Measurements from ENCODE around the gene GH2.

Gene GH2

DNA sequence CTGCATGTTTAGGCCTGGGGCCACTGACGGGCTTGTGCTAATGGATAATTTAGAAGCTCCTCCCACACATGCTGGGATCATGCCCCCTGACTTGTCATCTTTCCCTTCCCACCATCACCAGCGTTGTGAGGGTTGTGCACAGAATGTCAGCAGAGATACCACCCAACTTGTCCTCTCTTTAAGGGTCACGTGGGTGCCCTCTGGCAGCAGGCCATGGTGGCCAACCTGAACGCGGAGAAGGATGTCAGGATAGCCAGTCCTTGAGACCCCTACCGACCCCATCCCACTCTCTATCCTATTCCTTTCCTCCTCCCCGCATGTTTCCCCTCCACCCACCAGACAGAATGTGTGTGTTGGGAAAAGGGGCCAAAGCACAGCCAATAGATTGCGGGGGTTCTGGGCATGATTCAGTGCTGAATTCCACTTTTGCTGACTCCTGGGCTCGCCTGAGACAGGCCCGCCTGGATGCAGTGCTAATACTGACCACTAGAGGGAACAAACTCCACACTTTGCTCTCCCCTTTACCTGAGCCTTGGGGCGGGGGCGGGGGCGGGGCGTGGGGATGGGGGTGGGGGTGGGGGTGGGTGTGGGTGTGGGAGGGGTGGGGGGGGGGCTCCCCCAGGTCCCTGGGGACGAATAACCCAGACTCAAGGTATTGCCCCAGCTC lies at the start of gene GH2:
Gene GH2 (minus strand): TSS at position 10 of the 667 bp plus-strand sequence. CDS start 143 bp downstream, outside the sequence.
- no peak for DNase-seq (ENCODE audit: low read depth, low spot score)
- ChIA-PET CTCF (interaction anchor here (0.6 to 4.1 kb wide), 10 partner anchors 10 to 400 kb away, joined by 3 to 22 read pairs (median 8); partner anchors contain the start of gene CSHL1), POLR2A (no interaction called here)
- TF ChIP-seq, protein P1, sequence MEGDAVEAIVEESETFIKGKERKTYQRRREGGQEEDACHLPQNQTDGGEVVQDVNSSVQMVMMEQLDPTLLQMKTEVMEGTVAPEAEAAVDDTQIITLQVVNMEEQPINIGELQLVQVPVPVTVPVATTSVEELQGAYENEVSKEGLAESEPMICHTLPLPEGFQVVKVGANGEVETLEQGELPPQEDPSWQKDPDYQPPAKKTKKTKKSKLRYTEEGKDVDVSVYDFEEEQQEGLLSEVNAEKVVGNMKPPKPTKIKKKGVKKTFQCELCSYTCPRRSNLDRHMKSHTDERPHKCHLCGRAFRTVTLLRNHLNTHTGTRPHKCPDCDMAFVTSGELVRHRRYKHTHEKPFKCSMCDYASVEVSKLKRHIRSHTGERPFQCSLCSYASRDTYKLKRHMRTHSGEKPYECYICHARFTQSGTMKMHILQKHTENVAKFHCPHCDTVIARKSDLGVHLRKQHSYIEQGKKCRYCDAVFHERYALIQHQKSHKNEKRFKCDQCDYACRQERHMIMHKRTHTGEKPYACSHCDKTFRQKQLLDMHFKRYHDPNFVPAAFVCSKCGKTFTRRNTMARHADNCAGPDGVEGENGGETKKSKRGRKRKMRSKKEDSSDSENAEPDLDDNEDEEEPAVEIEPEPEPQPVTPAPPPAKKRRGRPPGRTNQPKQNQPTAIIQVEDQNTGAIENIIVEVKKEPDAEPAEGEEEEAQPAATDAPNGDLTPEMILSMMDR (IDR thresholded peaks at IDR 0.05; ENCODE audit: insufficient read depth, low read length, missing control alignments), result peak; percentile 58
- no peak within 1 kb of the TSS for H3K4me3 ChIP-seq (ENCODE audit: low read depth, low read length)

DNA sequence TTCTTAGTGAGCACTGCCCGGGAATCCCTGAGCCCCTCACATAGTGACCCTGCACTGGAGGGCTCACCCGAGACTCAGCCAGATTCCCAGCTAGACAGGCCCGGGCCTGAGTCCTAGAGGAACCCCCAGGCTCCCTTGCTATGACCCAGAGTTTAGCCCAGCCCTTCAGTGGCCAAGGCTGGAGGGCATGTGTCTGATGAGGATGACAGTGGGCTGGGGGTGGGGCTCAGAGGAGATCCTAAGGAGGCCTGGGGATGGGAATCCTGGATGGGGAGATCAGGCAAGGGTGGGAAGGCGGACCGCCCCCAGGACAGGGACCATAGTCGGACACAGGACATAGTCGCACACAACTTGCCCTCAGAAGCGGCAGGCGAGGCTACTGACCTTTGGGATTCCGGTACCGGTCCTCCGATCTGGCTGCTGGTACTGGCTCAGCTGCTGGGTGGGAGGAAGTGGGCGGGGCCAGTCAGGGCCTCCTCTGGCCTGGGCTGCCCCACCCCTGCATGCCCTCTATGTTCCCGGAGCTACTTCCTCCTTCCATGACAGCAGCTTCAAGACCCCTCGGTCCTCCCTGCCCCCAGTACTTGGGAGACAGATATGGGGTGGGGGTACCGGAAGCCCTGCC lies 49.3 kb upstream of the GH2 start:
- DNase-seq (ENCODE audit: low read depth, low spot score), result no peak
- TF ChIP-seq, protein P1 (IDR thresholded peaks at IDR 0.05; ENCODE audit: insufficient read depth, low read length, missing control alignments), result no peak
- ChIA-PET CTCF (interaction anchor here (1.4 to 14.2 kb wide), 5 partner anchors 12 to 97 kb away, joined by 4 to 246 read pairs (median 14); partner anchors contain the start of genes CSHL1 and GH1), POLR2A (no interaction called here)
- H3K4me3 ChIP-seq (ENCODE audit: low read depth, low read length), result no peak overlapping the region

DNA sequence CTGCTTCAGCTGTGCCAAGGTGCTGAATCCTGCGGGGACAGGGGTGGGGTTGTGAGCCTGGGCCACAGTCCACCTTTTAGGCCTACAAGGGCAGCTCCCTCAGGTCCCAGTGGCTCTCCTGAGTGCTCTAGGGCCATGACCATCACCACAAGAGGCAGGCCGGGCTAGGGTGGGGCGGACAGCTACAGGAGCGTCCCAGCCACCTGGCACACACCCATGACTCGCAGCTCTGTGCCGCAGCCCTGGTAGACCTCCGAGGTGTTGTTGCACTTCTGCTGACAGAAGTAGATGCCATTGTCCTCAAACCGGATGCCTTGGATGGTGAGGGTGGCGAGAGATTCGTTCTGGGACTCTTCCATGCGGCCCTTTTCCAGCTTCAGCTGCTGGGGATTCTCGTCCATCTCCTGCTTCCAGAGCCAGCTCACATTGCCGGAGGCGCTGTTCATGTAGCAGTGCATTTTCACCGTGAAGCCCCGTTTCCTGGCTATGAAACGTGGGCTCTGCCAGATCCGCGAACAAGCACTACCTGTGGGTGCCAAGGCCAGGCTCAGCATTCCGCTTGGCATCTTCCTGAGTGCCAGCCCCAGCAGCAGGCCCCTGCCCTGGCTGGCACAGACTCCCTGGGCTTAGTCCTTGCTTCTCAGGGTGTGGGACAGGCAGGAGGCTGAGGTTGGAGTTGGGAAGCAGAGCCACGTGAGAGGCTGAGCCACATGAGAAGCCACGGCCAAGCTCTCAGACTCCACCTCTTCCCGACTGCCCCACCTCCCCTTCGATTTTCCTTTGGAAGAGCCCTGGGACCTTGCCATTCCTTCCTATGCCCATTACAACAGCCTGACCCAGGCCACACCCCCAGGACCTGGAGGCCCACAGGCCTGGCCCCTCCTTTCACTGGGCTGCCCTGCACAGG lies 48.4 kb upstream of the GH2 start:
- POLR2A ChIA-PET, result no interaction called here
- DNase-seq (ENCODE audit: low read depth, low spot score), result no peak
- CTCF ChIA-PET, result interaction anchor here (1.0 to 14.2 kb wide), 7 partner anchors 11 to 203 kb away, joined by 3 to 246 read pairs (median 9); partner anchors contain the start of genes CSHL1 and GH1
- TF ChIP-seq, protein P1 (IDR thresholded peaks at IDR 0.05; ENCODE audit: insufficient read depth, low read length, missing control alignments), result no peak
- H3K4me3 ChIP-seq (ENCODE audit: low read depth, low read length), result no peak overlapping the region

DNA sequence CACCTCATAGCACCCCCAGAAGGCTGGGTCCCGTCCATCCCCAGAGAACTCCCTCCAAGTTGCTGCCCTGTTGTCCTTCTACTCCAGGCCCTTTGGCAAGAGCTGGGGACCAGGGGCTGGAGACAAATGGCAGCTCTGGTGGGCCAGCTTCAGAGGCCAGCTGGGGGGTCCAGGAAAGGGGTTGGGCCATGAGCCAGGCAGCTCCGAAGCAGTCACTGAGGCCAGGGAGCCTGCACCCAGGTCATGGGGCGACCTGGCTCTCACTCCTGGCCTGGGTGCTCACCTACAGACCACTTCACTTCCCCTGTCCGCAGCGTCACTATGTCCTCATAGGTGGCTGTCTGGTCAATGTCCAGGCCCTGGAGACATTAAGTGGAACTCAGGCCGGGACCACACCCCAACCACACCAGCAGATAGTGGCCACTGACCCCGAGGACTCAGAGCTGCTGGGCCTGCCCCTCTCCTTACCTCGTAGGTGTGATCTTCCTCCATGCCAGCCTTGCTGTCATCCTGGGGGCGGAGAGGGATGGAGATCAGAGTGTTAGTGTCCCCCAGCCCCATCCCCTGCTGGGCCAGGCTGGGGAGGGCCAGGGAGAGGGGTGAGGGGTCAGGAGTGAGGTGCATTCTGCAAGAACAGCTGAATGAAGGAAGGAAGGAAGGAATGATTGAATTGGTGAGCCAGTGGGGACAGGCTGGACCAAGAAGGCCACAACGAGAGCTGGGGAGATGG lies 47.4 kb upstream of the GH2 start:
- no peak for DNase-seq (ENCODE audit: low read depth, low spot score)
- H3K4me3 ChIP-seq (ENCODE audit: low read depth, low read length), result no peak overlapping the region
- ChIA-PET POLR2A (no interaction called here), CTCF (interaction anchor here (1.0 to 14.2 kb wide), 8 partner anchors 10 to 204 kb away, joined by 3 to 246 read pairs (median 9); partner anchors contain the start of genes CSHL1 and GH1)
- TF ChIP-seq, protein P1 (IDR thresholded peaks at IDR 0.05; ENCODE audit: insufficient read depth, low read length, missing control alignments), result no peak

DNA sequence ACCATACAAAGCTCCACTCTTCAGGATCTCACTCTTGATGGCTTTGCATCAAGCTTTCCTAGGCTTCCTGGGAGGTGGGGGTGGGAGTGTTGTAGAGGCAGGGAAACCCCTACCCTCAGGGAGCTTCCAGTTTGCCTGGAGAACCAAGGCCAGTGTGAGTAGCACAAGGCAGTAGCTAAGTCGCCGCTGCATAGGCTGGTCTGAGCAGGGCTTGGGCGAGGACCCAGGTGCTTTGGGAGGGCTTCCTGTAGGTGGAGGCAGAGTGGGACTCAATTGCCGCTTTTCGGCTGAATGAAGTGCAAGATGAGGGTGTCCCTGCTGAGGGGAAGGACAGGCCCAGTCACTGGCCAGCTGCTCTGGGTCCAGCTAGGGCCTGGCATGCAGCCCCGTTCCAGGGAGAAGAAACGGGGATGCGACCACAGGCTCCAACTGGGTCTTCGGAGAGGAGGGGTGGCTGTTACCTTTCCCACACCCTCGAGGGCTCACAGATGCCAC lies 46.5 kb upstream of the GH2 start:
- DNase-seq (ENCODE audit: low read depth, low spot score), result no peak
- POLR2A ChIA-PET, result no interaction called here
- TF ChIP-seq, protein P1 (IDR thresholded peaks at IDR 0.05; ENCODE audit: insufficient read depth, low read length, missing control alignments), result no peak
- H3K4me3 ChIP-seq (ENCODE audit: low read depth, low read length), result no peak overlapping the region
- CTCF ChIA-PET, result interaction anchor here (0.9 to 14.2 kb wide), 5 partner anchors 9 to 100 kb away, joined by 3 to 246 read pairs (median 18); partner anchors contain the start of genes CSHL1 and GH1
